Stimulated activated CD4-positive, alpha-beta T cell treated with anti-CD3 and anti-CD28 coated beads, Interleukin-4, amount 100 ng/mL, for 1 hour (primary cell): Measurements from ENCODE around the gene BIRC2.

Experiments
- DNase-seq: peaks from one replicate; pipeline ENCODE4 v3.0.0-alpha.2; 2020

BIRC2 gene

GRCh38 chr11:102406099-102406498, 59.1 kb downstream of the BIRC2 start:
- DNase-seq: no peak

- DNase-seq: no peak
Observed at GRCh38 chr11:102407901-102408300, 60.9 kb downstream of the BIRC2 start.

GRCh38 chr11:102408339-102408738, 61.3 kb downstream of the BIRC2 start:
- no peak for DNase-seq

- no peak for DNase-seq
Observed at GRCh38 chr11:102410382-102410784, 63.4 kb downstream of the BIRC2 start.

GRCh38 chr11:102411142-102411541, 64.1 kb downstream of the BIRC2 start:
- DNase-seq: no peak

GRCh38 chr11:102413497-102413896, 66.5 kb downstream of the BIRC2 start:
- no peak for DNase-seq

- DNase-seq: no peak
Observed at GRCh38 chr11:102414559-102414958, 67.5 kb downstream of the BIRC2 start.

GRCh38 chr11:102415304-102415916, 68.4 kb downstream of the BIRC2 start:
- DNase-seq: no peak

- DNase-seq: no peak
Observed at GRCh38 chr11:102416976-102417375, 70.0 kb downstream of the BIRC2 start.

- no peak for DNase-seq
Observed at GRCh38 chr11:102419181-102419580, 72.2 kb downstream of the BIRC2 start.

- DNase-seq: no peak
Observed at GRCh38 chr11:102420547-102420946, 73.5 kb downstream of the BIRC2 start.

GRCh38 chr11:102421261-102421660, 74.2 kb downstream of the BIRC2 start:
- no peak for DNase-seq

GRCh38 chr11:102422817-102423712, 76.1 kb downstream of the BIRC2 start:
- DNase-seq: no peak

- DNase-seq: no peak
Observed at GRCh38 chr11:102423936-102424335, 76.9 kb downstream of the BIRC2 start.

GRCh38 chr11:102426000-102426399, 79.0 kb downstream of the BIRC2 start:
- no peak for DNase-seq

- no peak for DNase-seq
Observed at GRCh38 chr11:102426570-102426969, 79.6 kb downstream of the BIRC2 start.

- DNase-seq: no peak
Observed at GRCh38 chr11:102427068-102427467, 80.1 kb downstream of the BIRC2 start.
